Measurements from ENCODE around the gene TRIM7. TPM values are rescaled to one million over a fixed set of nuclear protein-coding genes. Genes with fewer than 3 reads are reported as not detected.
"Not testable (repeated sequence)": the region's sequence is repeated elsewhere in the genome, so short reads cannot be mapped to it uniquely, and the experiment has no call there.

The TRIM7 gene
- total RNA-seq, 2 donors from 2014 or later: 4.8 to 7.0 TPM

DNA sequence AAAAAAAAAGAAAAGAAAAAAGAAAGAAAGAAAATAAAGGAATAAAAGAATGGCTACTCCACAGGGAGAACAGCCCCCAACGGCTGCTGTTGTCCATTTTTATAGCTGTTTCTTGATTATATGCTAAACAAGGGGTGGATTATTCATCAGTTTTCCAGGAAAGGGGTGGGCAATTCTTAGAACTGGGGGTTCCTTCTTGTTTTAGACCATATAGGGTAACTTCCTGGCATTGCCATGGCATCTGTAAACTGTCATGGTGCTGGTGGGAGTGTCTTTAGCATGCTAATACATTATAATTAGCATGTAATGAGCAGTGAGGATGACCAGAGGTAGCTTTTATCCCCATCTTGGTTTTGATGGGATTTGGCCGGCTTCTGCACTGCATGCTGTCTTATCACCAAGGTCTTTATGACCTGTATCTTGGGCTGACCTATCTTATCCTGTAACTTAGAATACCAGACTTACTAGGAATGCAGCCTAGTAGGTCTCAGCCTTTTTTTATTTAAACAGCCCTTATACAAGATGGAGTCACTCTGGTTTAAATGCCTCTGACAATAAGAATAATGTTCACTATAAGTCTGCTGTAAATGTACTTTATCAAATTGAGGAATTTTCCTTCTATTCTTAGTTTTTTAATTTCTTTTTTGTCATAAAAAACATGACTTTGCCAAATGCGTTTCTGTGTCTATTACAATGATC is 28.6 kb downstream of the TRIM7 start:
- Mint-ChIP-seq H3K9me3 (no peaks in the 10 kb centered on the region), H3K36me3 (no peaks in the 10 kb centered on the region), H3K27ac (no peak overlapping the region)
- no peak for ATAC-seq
- DNase-seq (ENCODE audit: low spot score in 2 of 2): no peak

GRCh38 chr5:181173420-181174342 is 31.3 kb downstream of the TRIM7 start:
- peaks cover 5 to 16% of the 10 kb centered on the region in 2 donors for H3K36me3 Mint-ChIP-seq
- peak; percentile 71 to 77 for ATAC-seq
- peak in 1 of 2 donors; percentile 69 for DNase-seq (ENCODE audit: low spot score in 2 of 2)
- no peaks in the 10 kb centered on the region for H3K9me3 Mint-ChIP-seq
- peak overlapping the region; percentile 69 to 90 for H3K27ac Mint-ChIP-seq

GRCh38 chr5:181173027-181173419 is 32.0 kb downstream of the TRIM7 start:
- Mint-ChIP-seq H3K27ac (peak overlapping the region; percentile 69 to 90), H3K36me3 (peaks cover 6 to 16% of the 10 kb centered on the region in 2 donors), H3K9me3 (no peaks in the 10 kb centered on the region)
- ATAC-seq (peak in 1 of 2 donors; percentile 62), DNase-seq (ENCODE audit: low spot score in 2 of 2) (no peak)

DNA sequence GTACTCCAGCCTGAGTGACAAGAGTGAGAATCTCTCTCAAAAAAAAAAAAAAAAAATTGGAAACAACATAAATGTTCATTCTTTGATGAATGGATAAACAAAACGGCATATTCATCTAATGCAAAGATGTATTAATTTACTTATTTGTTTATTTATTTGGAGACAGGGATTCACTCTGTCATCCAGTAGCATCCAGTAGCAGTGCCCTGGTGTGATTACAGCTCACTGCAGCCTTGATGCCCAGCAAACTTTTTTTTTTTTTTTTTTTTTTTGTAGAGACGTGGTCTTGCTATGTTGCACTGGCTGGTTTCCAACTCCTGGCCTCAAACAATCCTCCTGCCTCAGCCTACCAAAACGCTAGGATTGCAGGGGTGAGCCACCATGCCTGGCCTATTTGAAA is 33.2 kb downstream of the TRIM7 start:
- H3K36me3 Mint-ChIP-seq: peaks cover 6 to 16% of the 10 kb centered on the region in 2 donors
- H3K27ac Mint-ChIP-seq: no peak overlapping the region
- ATAC-seq: no peak
- DNase-seq (ENCODE audit: low spot score in 2 of 2): no peak
- no peaks in the 10 kb centered on the region for H3K9me3 Mint-ChIP-seq

GRCh38 chr5:181170996-181171395 is 34.0 kb downstream of the TRIM7 start:
- Mint-ChIP-seq H3K27ac (no peak overlapping the region), H3K36me3 (peaks cover 6 to 16% of the 10 kb centered on the region in 2 donors), H3K9me3 (no peaks in the 10 kb centered on the region)
- ATAC-seq (no peak), DNase-seq (ENCODE audit: low spot score in 2 of 2) (no peak)

- ATAC-seq: no peak
- H3K9me3 Mint-ChIP-seq: no peaks in the 10 kb centered on the region
- DNase-seq (ENCODE audit: low spot score in 2 of 2): no peak
- H3K36me3 Mint-ChIP-seq: peaks cover 6 to 22% of the 10 kb centered on the region in 2 donors
- H3K27ac Mint-ChIP-seq: peak overlapping the region; percentile 44 to 53
These were observed 34.7 kb downstream of the TRIM7 start for GRCh38 chr5:181170237-181170825.

DNA sequence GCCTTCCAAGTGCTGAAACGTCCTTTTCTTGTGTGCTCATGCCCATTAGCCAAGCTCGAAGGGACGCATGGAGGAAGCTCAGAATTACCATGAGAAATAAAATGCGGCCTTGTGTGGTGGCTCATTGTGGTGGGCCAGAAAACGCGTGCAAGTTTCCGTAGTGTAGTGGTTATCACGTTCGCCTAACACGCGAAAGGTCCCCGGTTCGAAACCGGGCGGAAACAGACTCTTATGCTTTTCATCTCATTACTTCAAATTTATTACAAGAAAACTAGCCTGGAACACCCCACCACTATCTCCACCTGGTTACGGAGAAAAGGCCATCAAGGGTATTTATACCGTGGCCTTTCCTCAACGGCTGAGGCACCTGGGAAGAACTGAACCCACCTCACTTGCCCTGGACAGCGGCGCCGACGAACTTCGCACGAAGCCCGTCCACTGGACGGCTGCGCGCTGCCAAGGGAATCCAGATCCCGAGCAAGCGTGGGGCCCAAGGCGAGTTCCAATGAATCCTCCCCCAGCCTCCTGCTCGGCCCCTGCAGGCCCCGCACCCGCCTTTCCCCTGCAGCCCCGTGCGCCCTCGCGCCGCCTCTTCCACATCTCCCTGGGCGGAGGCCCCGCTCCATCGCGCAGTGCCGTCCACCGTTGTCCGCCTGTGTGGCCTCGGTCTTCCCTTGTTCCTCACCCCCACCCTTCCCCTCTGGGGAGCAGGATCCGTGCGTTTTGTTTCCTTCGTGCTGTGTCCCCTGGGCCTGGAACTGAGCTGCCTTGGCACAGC is 35.3 kb downstream of the TRIM7 start:
- peak; percentile 38 to 54 for ATAC-seq
- Mint-ChIP-seq H3K27ac (peak overlapping the region; percentile 44 to 90), H3K36me3 (peaks cover 6 to 24% of the 10 kb centered on the region in 2 donors)
- peak in 1 of 2 donors; percentile 77 for DNase-seq (ENCODE audit: low spot score in 2 of 2)
- H3K9me3 Mint-ChIP-seq: not testable (repeated sequence)

DNA sequence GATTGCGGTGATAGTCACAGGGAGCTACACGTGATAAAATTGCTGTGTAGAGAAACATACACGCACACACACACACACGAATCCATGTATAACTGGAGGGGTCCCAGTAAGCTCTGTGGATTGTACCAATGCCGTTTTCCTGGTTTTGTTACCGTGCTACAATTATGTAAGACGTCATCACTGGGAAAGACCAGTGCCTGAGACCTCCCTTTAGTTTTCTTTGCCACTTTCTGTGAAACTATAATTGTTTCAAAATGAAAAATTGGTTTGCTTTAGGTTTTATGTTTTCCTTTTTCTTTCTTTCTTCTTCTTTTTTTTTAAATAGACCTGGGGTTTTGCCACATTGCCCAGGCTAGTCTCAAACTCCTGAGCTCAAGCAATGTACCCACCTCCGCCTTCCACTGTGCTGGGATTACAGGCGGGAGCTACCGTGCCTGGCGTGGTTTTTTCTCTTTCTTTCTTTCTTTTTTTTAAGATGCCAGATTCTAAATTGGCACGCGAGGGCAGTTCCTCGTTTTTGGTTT is 36.3 kb downstream of the TRIM7 start:
- ATAC-seq (no peak), DNase-seq (ENCODE audit: low spot score in 2 of 2) (no peak)
- peaks cover 6 to 28% of the 10 kb centered on the region in 2 donors for H3K36me3 Mint-ChIP-seq
- H3K27ac Mint-ChIP-seq: peak overlapping the region in 1 of 2 donors; percentile 25
- no peaks in the 10 kb centered on the region for H3K9me3 Mint-ChIP-seq

DNA sequence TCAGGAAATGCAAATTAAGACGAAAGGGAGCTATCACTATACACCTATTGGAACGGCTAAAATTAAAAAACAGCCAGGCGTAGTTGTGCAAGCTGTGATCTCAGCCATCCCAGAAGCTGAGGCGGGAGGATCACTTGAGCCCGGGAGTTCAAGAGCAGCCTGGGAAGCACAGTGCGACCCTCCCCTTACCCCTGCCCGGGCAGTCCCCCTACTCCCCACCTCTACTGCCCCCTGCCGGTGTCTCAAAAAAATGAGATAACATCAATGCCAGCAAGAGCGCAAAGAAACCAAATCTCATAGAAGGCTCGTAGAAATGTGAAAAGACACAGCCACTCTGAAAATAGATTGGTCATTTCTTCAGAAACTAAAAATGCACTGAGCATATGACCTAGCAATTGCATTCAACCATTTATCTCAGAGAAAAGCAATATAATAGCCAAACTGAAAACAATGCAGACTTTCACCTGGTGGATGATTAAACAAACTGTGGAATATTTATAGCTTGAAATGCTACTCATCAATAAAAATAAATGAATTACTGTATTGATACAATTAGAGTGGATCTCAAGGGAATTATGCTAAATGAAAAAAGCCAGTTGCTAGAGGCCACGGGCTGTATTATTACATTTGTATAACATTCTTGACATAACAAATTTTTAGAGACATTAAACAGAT is 37.0 kb downstream of the TRIM7 start:
- H3K9me3 Mint-ChIP-seq: no peaks in the 10 kb centered on the region
- no peak overlapping the region for H3K27ac Mint-ChIP-seq
- peak in 1 of 2 donors; percentile 30 for ATAC-seq
- H3K36me3 Mint-ChIP-seq: peaks cover 6 to 34% of the 10 kb centered on the region in 2 donors
- peak in 1 of 2 donors; percentile 62 for DNase-seq (ENCODE audit: low spot score in 2 of 2)

DNA sequence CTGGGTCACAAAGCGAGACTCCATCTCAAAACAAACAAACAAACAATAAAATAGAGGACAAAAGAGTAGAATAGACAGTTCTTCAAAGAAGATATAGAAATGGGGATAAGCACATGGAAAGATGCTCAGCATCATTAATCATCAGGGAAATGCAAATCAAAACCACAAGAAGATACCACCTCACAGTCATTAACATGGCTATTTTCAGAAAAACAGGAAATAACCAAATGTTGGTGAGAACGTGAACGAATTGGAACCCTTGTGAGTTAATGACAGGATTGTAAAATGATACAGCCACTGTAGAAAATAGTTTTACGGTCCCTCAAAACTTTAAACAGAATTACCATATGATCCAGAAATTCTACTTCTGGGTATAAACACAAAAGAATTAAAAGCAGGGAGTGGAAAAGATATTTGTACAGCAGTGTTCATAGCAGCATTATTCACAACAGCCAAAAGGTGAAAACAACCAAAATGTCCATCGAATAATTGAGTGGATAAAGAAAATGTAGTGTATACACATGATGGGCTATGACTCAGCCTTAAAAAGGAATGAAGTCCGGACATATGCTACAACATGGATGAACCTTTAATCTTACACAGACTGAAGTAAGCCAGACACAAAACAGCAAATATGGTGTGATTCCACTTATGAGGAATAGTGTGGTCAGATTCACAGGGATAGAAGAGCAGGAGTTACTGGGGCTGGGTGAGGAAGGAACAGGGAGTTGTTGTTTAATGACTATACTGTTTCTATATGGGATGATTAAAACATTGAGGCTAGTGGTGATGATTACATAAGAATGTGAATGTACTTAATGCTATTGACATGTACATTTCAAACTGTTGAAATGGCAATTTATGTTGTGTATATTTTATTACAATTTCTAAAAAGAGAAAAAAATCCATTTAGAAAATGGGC is 37.9 kb downstream of the TRIM7 start:
- no peak for ATAC-seq
- Mint-ChIP-seq H3K9me3 (no peaks in the 10 kb centered on the region), H3K36me3 (peaks cover 6 to 34% of the 10 kb centered on the region in 2 donors), H3K27ac (no peak overlapping the region)
- DNase-seq (ENCODE audit: low spot score in 2 of 2): no peak

GRCh38 chr5:181164076-181164952 is 40.7 kb downstream of the TRIM7 start:
- H3K36me3 Mint-ChIP-seq: peaks cover 6 to 23% of the 10 kb centered on the region in 2 donors
- peak overlapping the region; percentile 77 to 81 for H3K27ac Mint-ChIP-seq
- no peaks in the 10 kb centered on the region for H3K9me3 Mint-ChIP-seq
- no peak for ATAC-seq
- DNase-seq (ENCODE audit: low spot score in 2 of 2): no peak

GRCh38 chr5:181163487-181164075 is 41.4 kb downstream of the TRIM7 start:
- ATAC-seq (no peak), DNase-seq (ENCODE audit: low spot score in 2 of 2) (no peak)
- Mint-ChIP-seq H3K9me3 (no peaks in the 10 kb centered on the region), H3K36me3 (peaks cover 0 to 18% of the 10 kb centered on the region in 2 donors), H3K27ac (peak overlapping the region; percentile 77 to 81)

DNA sequence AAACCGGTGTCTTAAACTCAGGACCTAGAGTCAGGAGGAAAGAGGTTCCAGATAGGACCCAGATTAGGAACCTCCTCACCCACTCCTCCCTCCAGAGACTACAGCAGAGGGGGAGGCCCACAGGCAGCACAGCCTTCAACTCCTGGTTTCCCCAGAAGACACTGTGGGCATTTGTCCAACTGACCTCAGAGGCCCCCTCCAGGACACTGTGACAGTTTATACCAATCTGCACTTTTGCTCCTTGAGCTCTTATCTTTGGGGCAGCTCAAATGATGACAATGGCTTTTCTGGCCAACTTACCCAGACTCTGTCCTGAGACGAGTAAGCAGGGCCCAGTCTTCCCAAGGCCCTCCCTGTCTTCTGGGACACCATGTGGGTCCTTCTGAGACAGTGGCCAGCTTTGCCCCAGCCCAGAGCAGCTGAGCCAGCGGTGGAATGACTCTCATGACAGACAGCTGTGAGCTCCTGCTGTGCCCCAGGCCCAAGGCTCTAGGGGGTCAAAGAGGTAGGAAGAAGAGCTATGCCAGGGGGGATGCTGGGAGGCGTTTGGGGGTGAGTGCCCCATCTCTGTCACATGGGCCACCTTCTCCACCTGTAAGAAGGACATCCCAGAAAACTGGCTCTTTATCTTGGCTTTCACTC is 43.3 kb downstream of the TRIM7 start:
- Mint-ChIP-seq H3K27ac (peak overlapping the region in 1 of 2 donors; percentile 90), H3K9me3 (no peaks in the 10 kb centered on the region), H3K36me3 (peaks cover 0 to 18% of the 10 kb centered on the region in 2 donors)
- DNase-seq (ENCODE audit: low spot score in 2 of 2): no peak
- no peak for ATAC-seq
